Duodenal mucosa (tissue), 2 donors: ENCODE data around the gene NOL4L.

Source experiments
- H3K27ac ChIP-seq: one replicate; pipeline ENCODE4 v1.7.0; 2013; ENCODE audit warnings: low read depth, low read length
- H3K27me3 ChIP-seq, 2 donors: one replicate each; pipeline ENCODE4 v1.7.0; 2013; ENCODE audit warnings: low read length in 2 of 2, control low read depth in 1 of 2; ENCODE audit not compliant: insufficient read depth in 2 of 2, control insufficient read depth in 1 of 2
- H3K36me3 ChIP-seq, 2 donors: one replicate each; pipeline ENCODE4 v1.7.0; 2013; ENCODE audit warnings: low read length in 2 of 2, control low read depth in 1 of 2; ENCODE audit not compliant: insufficient read depth in 2 of 2, control insufficient read depth in 1 of 2
- H3K4me1 ChIP-seq, 2 donors: one replicate each; pipeline ENCODE4 v1.7.0; 2013; ENCODE audit warnings: low read length in 2 of 2, control low read depth in 1 of 2; ENCODE audit not compliant: insufficient read depth in 2 of 2, control insufficient read depth in 1 of 2
- H3K4me3 ChIP-seq, 2 donors: one replicate each; pipeline ENCODE4 v1.7.0; 2013; ENCODE audit warnings: low read length in 2 of 2, low read depth in 1 of 2
- H3K9ac ChIP-seq, 2 donors: one replicate each; pipeline ENCODE4 v1.7.0; 2013; ENCODE audit warnings: low read length in 2 of 2, low read depth in 1 of 2
- H3K9me3 ChIP-seq, 2 donors: one replicate each; pipeline ENCODE4 v1.7.0; 2013; ENCODE audit warnings: low read length in 2 of 2, control low read depth in 1 of 2; ENCODE audit not compliant: control insufficient read depth in 1 of 2

The NOL4L gene

GRCh38 chr20:32532246-32532645, 52.9 kb downstream of the NOL4L start:
- Histone ChIP-seq H3K9ac (no peak overlapping the region), H3K27me3 (no peaks in the 10 kb centered on the region), H3K4me1 (peaks cover 10 to 12% of the 10 kb centered on the region in 2 donors), H3K36me3 (no peaks in the 10 kb centered on the region), H3K9me3 (no peaks in the 10 kb centered on the region), H3K27ac (no peak overlapping the region), H3K4me3 (no peak overlapping the region)

GRCh38 chr20:32528905-32529670, 56.0 kb downstream of the NOL4L start:
- no peaks in the 10 kb centered on the region for H3K9me3 ChIP-seq
- H3K27ac ChIP-seq, result no peak overlapping the region
- no peak overlapping the region for H3K9ac ChIP-seq

GRCh38 chr20:32528171-32528891, 56.8 kb downstream of the NOL4L start:
- no peak overlapping the region for H3K9ac ChIP-seq
- H3K9me3 ChIP-seq, result no peaks in the 10 kb centered on the region
- H3K27ac ChIP-seq, result no peak overlapping the region
- no peaks in the 10 kb centered on the region for H3K36me3 ChIP-seq
- H3K27me3 ChIP-seq, result no peaks in the 10 kb centered on the region
- peaks cover 5 to 6% of the 10 kb centered on the region in 2 donors for H3K4me1 ChIP-seq
- H3K4me3 ChIP-seq, result no peak overlapping the region

More at GRCh38 chr20:32528905-32529670, 56.0 kb downstream of the NOL4L start:
- no peaks in the 10 kb centered on the region for H3K36me3 ChIP-seq
- H3K4me1 ChIP-seq, result peaks cover 5 to 6% of the 10 kb centered on the region in 2 donors
- H3K27me3 ChIP-seq, result no peaks in the 10 kb centered on the region
- no peak overlapping the region for H3K4me3 ChIP-seq

GRCh38 chr20:32527447-32528055, 57.6 kb downstream of the NOL4L start:
- Histone ChIP-seq H3K27me3 (no peaks in the 10 kb centered on the region), H3K4me1 (peaks cover 5 to 6% of the 10 kb centered on the region in 2 donors), H3K9ac (no peak overlapping the region), H3K36me3 (no peaks in the 10 kb centered on the region), H3K4me3 (no peak overlapping the region), H3K27ac (no peak overlapping the region), H3K9me3 (no peaks in the 10 kb centered on the region)

GRCh38 chr20:32527052-32527446, 58.1 kb downstream of the NOL4L start:
- Histone ChIP-seq H3K9me3 (no peaks in the 10 kb centered on the region), H3K4me3 (no peak overlapping the region), H3K4me1 (peaks cover 6 to 8% of the 10 kb centered on the region in 2 donors), H3K36me3 (no peaks in the 10 kb centered on the region), H3K27ac (no peak overlapping the region), H3K9ac (no peak overlapping the region), H3K27me3 (no peaks in the 10 kb centered on the region)

- no peaks in the 10 kb centered on the region for H3K27me3 ChIP-seq
- H3K4me3 ChIP-seq, result no peak overlapping the region
- H3K9ac ChIP-seq, result no peak overlapping the region
- H3K36me3 ChIP-seq, result no peaks in the 10 kb centered on the region
- H3K4me1 ChIP-seq, result peaks cover 6 to 11% of the 10 kb centered on the region in 2 donors
- H3K27ac ChIP-seq, result no peak overlapping the region
- H3K9me3 ChIP-seq, result no peaks in the 10 kb centered on the region
Observed at GRCh38 chr20:32526541-32526940, 58.6 kb downstream of the NOL4L start.

- H3K4me1 ChIP-seq, result peaks cover 6 to 14% of the 10 kb centered on the region in 2 donors
- no peaks in the 10 kb centered on the region for H3K9me3 ChIP-seq
- no peak overlapping the region for H3K4me3 ChIP-seq
- no peak overlapping the region for H3K9ac ChIP-seq
- no peaks in the 10 kb centered on the region for H3K27me3 ChIP-seq
- H3K36me3 ChIP-seq, result no peaks in the 10 kb centered on the region
- H3K27ac ChIP-seq, result no peak overlapping the region
Observed at GRCh38 chr20:32526125-32526524, 59.0 kb downstream of the NOL4L start.

- Histone ChIP-seq H3K36me3 (no peaks in the 10 kb centered on the region), H3K4me1 (peaks cover 6 to 14% of the 10 kb centered on the region in 2 donors), H3K27me3 (no peaks in the 10 kb centered on the region), H3K9me3 (no peaks in the 10 kb centered on the region), H3K9ac (no peak overlapping the region), H3K4me3 (no peak overlapping the region), H3K27ac (no peak overlapping the region)
Observed at GRCh38 chr20:32524829-32525501, 60.2 kb downstream of the NOL4L start.

- Histone ChIP-seq H3K27ac (no peak overlapping the region), H3K9ac (no peak overlapping the region), H3K4me1 (peaks cover 6 to 14% of the 10 kb centered on the region in 2 donors)
Observed at GRCh38 chr20:32523613-32524213, 61.4 kb downstream of the NOL4L start.

More at GRCh38 chr20:32523613-32524213, 61.4 kb downstream of the NOL4L start:
- Histone ChIP-seq H3K4me3 (no peak overlapping the region), H3K27me3 (no peaks in the 10 kb centered on the region), H3K9me3 (no peaks in the 10 kb centered on the region), H3K36me3 (no peaks in the 10 kb centered on the region)
